ENCODE results near the gene ABCC4.
A peak's percentile ranks its signal among the peaks of the same experiment; 100 is the strongest.

Gene ABCC4

DNA sequence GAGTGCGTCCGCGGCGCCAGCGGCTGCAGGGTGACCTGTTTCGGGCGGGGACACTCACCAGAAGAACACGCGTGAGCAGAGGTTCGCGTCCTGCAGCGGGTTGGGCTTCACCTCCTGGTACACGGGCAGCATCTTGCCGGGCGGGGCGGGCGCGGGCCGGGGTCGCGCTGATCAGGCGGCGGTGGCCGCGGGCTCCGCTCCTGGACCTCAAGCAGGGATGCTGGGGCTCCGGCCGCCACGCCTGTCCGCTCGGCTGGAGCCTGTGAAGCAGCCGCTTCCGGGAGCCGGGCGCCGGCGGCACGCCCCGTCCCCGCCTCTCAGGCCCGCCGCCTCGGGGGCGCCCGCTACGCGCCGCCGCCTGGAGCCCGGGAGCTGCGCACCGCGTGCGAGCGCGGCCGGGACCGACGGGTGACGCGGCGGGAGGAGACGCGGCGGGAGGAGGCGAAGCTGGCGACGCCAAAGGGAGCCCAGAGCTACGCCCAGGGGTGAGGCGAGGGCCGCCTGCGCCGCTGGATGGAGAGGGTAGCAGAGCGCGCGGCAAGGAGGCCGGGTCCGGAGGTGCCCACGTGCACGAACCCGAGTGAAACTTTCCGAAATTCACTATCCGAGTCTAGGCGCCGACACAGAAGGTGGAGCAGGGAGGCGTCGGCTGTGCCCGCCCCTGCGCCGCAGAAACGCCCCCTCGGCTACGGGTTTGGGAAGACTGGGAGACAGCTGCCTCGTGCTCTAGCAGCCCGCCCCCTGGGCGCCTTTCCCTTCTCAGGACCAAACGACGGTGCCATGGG is at the start of gene ABCC4:
TSS of gene ABCC4 (minus strand) at position 269 of the 785 bp plus-strand sequence. CDS start at position 132, 137 bp downstream.
- DNase-seq, result peak; percentile 94

GRCh38 chr13:95349267-95349666 is 48.0 kb upstream of the ABCC4 start:
- DNase-seq, result peak; percentile 21

DNA sequence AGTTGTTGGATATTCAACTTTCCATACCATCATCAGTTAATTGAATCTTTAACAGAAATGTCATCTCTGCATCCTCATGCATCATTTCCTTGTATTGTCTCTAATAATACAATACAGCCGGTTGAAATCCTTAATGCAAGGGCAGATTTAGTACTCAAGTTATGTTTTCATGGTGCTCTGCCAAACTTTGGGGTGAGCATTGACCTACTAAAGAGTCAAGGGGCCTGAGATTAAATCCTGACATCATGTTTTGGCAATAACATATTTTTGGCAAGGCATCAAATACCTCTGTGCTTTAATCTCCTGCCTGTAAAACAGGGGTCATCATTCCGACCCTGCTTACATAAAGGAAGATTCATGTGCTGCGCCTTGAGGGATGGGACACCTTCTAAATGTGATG is 42.7 kb upstream of the ABCC4 start:
- no peak for DNase-seq

- no peak for DNase-seq
These were observed 40.2 kb upstream of the ABCC4 start for GRCh38 chr13:95341441-95341840.

DNA sequence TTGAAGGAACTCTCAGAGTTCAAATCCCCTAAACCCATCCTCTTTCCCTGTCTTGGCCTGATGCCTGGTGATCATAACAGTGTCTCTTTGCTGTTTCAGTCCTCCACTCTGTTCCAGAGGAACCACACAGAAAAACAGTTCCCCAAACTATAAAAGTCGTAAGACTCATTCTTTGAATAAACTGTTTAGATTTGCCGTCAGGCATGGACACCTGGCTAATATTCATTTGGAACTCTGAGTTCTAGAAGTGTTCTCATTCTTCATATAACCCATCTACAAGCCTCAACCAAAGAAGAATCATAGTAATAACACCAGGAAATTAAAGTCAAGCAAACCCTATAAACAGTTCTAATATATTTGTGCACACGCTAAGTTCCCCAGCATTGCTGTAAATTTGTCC is 37.7 kb upstream of the ABCC4 start:
- DNase-seq, result no peak

- DNase-seq, result no peak
These were observed 36.3 kb upstream of the ABCC4 start for GRCh38 chr13:95337597-95337996.

DNA sequence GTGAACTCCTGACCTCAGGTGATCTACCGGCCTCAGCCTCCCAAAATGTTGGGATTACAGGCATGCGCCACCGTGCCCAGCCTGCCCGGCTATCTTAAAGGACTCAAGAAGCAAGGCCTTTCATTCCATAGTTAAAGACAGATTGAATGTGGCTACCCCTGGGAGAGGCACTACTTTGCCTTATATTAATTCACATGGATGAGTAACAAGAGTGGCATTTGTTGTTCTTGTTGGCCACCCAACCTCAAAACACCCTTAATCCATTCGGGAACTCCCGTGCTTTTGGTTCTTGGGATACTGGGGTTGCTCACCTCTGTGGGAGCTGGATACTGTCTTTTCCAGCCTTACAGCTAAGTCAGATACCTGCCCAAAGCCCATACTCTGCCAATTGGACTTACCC is 34.4 kb upstream of the ABCC4 start:
- no peak for DNase-seq

- no peak for DNase-seq
These were observed 27.1 kb upstream of the ABCC4 start for GRCh38 chr13:95328386-95328785.

DNA sequence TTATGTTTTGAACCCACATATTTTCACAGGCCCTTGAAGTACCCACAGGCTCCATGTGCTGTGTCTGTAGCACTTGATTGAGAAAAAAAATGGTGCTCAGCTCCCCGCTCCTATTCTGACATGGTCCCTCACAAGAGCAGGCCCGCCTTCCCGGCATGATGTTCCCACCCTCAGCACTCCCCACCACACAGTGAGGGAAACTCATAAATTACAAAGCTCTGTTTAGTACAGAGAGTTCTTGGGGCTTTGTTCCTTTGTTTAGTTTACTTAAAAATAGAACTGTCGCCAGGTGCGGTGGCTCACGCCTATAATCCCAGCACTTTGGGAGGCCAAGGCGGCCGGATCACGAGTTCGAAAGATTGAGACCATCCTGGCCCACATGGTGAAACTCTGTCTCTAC is 25.9 kb upstream of the ABCC4 start:
- DNase-seq, result no peak

DNA sequence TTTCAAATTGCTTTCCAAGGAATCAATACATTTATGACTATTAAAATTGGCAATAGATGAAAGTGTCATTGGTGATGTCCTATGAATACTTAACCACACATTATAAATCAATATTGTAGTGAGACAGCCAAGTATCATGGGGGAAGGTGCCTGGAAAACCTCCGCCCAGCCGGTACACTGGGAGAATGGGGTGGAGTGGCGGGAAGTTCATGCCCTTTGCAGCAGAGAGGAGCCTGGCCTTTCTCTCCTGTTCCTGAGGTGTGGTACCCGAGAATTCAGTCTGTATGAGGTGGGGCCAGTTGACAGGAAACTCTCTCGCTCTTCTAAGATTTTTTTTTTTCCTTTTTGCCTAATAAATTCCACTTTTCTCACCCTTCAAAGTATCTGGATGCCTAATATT is 25.4 kb upstream of the ABCC4 start:
- no peak for DNase-seq

DNA sequence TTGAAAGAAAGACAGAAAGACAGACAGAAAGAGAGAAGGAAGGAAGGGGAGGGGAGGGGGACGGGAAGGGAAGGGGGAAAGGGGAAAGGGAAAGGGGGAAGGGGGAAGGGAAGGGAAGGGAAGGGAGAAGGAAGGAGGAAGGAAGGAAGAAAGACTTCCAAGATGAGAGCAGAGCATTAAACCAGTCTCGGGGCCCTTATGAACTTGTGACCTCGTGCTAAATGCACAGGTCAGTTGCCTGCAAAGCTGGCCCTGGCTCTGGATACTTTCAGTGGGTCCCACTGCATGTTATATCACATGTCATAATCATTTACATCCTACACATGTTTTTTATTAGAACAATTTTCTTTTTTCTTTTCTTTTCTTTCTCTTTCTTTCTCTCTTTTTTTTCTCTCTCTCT is 24.2 kb upstream of the ABCC4 start:
- DNase-seq, result no peak

GRCh38 chr13:95323930-95324662 is 22.8 kb upstream of the ABCC4 start:
- no peak for DNase-seq

GRCh38 chr13:95319551-95320274 is 18.5 kb upstream of the ABCC4 start:
- no peak for DNase-seq

- DNase-seq, result peak; percentile 86
These were observed 16.1 kb upstream of the ABCC4 start for GRCh38 chr13:95317039-95317989.

DNA sequence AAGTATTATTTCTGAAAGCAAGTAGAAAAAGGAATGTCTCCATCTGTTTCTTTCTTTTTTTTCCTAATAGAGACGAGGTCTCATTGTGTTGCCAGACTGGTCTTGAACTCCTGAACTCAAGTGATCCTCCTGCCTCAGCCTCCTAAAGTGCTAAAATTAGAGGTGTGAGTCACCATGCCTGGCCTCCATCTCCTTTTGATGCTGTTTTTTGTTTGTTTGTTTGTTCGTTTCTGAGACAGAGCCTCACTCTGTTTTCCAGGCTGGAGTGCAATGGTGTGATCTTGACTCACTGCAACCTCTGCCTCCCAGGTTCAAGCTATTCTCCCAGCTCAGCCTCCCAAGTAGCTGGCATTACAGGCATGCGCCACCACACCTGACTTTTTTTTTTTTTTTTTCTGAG is 14.5 kb upstream of the ABCC4 start:
- DNase-seq, result no peak

- no peak for DNase-seq
These were observed 6.3 kb upstream of the ABCC4 start for GRCh38 chr13:95307507-95307906.

- no peak for DNase-seq
These were observed 3.2 kb upstream of the ABCC4 start for GRCh38 chr13:95304453-95304852.

DNA sequence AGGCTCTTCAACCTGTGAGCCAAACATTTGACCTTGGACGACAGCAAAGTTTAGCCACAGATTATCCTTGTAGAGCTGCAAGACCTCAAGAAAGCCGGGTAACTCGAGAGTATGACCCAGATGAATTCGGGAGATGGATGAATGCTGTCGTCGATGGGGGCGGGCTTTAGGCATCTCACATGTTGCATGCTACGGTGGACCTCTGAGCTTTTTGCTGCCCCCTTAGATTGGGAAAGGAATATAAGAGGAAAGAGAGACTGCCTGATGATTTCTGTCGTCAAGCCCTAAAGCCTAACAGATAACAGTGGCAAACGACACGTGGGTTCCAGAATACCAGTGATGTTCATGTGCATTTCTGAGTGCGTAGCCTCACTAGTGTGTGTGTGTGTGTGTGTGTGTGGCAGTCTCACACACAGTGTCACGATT is 730 bp upstream of the ABCC4 start:
- DNase-seq, result peak; percentile 94

- DNase-seq, result peak; percentile 80
These were observed 547 bp downstream of the ABCC4 start for GRCh38 chr13:95300625-95301182.

DNA sequence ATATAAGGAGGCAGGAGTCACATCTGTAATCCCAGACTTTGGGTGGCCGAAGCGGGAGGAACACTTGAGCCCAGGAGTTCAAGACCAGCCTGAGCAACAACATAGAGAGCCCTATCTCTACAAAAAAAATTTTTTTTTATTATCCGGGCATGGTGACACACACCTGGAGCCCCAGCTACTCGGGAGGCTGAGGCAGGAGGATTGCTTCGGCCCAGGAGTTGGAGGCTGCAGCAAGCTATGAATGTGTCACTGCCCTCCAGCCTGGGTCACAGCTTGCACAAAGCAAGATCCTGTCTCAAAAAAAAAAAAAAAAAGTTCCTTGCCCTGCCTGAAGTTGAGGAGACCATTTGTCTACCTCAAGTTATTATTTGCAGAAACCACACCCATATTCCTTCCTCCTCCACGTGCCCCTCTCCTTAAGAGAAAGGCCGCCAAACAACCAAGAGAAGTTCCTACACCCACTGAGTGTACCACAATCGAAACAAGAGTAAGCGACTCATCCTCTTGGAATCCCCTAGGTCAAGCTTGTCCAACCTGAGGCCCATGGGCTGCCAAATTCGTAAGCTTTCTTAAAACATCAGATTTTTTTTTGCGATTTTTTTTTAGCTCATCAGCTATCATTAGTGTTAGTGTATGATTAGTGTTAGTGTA is 2.2 kb downstream of the ABCC4 start:
- DNase-seq, result peak; percentile 68

GRCh38 chr13:95298169-95298965 is 2.9 kb downstream of the ABCC4 start:
- DNase-seq, result no peak
